Dedifferentiated amniotic fluid mesenchymal stem cell (primary cell): ENCODE data around the gene TRIO.

ENCODE experiments used
- DNase-seq: peaks from one replicate; pipeline ENCODE4 v3.0.0-alpha.2; 2016; ENCODE audit errors: extremely low spot score

The TRIO gene

DNA sequence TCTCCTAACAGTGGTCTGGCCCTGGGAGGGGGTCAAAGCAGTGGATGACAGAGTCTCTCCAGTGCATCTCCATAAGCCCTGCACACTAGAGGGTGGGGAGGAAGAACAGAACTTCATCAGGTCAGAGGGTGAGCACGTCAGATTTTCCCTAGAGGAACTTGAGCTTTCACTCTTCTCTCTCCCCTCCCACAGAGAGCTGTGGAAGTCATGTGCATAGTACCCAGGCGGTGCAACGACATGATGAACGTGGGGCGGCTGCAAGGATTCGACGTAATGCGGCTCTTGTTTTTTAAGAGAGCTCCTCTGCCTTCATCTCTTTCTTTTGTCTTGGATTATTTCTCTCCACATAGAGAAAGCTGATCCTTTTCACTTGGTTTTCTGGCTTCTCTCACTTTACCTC is 338.2 kb downstream of the TRIO start:
- DNase-seq = no peak

- DNase-seq = no peak
Measured at GRCh38 chr5:14482085-14482484, 338.9 kb downstream of the TRIO start.

- DNase-seq = no peak
Measured at GRCh38 chr5:14483504-14484157, 340.5 kb downstream of the TRIO start.

DNA sequence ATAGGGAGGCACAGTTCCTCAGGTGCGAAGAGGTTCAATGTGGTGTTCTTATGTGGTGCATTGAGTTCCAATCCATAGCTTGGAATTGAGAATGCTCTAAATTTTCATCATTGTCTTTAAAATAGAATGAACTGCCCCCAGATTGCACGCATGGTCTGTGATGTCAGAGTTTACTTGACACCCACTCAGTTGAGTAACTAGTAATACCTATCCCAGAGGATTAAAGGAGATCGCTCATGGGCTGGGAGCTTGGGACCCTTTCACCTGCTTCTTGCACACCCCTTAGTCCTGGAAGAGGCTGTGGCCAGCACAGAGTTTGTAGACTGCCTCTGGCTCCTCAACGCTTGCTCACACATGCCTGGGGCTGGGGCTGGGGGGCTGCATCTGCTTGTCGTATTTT is 343.3 kb downstream of the TRIO start:
- no peak for DNase-seq

- DNase-seq = no peak
Measured at GRCh38 chr5:14486996-14487896, 344.1 kb downstream of the TRIO start.

- DNase-seq = no peak
Measured at GRCh38 chr5:14487897-14488570, 344.9 kb downstream of the TRIO start.

DNA sequence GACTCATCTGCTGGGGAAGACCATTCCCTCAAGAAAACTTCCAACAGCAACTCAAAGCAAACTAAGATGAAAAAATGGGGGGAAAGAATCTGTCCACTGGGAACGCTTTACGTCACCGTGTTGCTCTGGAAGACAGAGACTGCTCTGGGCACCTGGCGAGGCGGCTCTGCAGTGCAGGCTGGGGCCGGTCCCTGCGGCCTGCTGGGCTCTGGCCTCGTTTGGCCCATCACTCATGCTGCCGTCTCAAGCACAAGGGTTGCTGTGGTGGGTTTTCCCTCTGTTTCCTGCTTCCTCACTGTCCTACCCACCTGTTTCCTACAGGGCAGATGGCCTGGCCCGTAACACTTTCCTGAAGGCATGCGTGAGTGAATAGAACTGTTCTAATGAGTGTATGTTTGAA is 345.6 kb downstream of the TRIO start:
- DNase-seq = no peak

GRCh38 chr5:14489643-14490042 is 346.5 kb downstream of the TRIO start:
- no peak for DNase-seq

- DNase-seq = no peak
Measured at GRCh38 chr5:14490309-14490711, 347.2 kb downstream of the TRIO start.

GRCh38 chr5:14491015-14491915 is 348.1 kb downstream of the TRIO start:
- no peak for DNase-seq

DNA sequence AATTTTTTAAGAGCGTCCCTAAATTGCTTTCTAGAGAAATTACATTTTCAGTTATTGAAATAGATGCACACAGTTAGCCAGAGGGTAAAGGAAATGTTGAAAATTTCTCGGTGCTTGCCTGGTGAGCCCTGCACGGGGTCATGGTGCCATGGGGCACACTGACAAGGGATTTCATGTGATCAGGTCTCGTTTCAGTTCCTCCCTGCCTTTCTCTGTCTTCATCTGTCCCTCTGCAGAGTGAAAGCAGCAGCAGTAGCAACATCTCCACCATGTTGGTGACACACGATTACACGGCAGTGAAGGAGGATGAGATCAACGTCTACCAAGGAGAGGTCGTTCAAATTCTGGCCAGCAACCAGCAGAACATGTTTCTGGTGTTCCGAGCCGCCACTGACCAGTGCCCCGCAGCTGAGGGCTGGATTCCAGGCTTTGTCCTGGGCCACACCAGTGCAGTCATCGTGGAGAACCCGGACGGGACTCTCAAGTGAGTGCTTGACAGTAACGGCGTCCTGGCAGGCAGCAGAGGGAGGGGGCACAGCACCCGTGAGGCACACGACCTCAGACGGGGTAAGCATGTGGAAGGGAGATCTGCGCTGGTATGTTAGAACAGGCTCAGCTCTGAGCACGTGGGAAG is 349.3 kb downstream of the TRIO start:
- no peak for DNase-seq

GRCh38 chr5:14495301-14495700 is 352.2 kb downstream of the TRIO start:
- no peak for DNase-seq

DNA sequence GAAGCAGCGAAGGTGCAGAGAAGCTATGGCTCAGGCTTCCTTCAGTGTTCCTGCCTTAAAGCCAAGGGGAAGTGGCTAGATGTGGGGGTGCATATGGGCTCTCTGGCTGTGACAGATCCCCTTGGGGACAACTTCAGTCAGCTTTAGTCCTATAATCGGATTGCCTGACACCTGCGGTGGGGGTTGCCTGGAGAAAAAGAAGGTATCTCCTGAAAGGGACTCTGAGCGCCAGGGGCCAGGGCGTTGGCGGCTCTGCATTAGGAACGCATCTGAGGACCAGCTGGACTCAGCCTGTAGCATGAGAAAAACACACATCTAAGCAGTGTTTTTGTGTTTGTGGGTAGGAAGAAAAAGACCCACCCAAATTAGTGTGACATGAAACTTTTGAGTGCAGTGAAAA is 354.2 kb downstream of the TRIO start:
- no peak for DNase-seq

DNA sequence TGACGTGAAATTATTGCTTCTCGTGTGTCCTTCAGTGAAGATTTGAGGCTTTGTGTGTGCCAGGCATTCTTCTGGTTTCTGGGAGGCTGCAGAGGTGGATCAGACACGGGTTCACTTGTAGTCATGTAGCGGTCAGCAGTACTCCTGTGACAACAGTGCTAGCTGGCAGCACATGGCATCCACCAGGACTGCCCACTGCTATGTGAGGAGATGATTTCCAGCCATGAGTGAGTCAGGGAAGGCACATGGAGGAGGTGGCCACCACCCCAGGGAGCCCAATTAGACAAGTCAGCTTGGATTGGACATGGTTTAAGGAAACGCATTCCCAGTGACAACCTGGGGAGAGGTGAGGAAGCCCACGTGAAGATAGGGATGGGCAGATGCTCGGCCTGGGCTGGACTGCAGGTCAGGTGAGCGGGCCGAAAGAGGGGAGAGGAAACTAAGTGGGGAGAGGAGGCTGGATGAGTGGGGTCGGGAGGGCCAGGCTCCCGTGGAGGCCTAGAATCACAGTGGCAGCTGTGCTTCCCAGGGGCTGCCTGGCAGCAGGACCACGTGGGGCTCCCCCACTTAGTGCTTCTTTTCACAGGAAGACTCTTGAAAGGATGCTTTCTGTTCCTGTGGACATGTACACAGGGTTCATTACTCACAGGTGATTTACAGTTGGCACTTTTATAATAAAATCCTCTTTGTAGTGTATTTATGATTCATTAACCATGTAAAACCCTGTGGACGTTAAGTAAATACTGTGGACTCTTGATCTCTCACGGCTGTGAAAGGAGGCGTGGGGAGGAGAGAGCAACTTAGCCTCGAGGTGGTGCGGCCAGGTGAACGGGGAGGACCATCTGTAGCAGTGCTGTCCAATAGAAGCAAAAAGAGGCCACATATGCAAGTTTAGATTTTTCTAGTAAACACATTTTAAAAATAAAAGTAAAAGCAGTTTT is 358.5 kb downstream of the TRIO start:
- DNase-seq = no peak

- DNase-seq = no peak
Measured at GRCh38 chr5:14502294-14502690, 359.1 kb downstream of the TRIO start.

GRCh38 chr5:14503017-14503680 is 360.0 kb downstream of the TRIO start:
- no peak for DNase-seq

DNA sequence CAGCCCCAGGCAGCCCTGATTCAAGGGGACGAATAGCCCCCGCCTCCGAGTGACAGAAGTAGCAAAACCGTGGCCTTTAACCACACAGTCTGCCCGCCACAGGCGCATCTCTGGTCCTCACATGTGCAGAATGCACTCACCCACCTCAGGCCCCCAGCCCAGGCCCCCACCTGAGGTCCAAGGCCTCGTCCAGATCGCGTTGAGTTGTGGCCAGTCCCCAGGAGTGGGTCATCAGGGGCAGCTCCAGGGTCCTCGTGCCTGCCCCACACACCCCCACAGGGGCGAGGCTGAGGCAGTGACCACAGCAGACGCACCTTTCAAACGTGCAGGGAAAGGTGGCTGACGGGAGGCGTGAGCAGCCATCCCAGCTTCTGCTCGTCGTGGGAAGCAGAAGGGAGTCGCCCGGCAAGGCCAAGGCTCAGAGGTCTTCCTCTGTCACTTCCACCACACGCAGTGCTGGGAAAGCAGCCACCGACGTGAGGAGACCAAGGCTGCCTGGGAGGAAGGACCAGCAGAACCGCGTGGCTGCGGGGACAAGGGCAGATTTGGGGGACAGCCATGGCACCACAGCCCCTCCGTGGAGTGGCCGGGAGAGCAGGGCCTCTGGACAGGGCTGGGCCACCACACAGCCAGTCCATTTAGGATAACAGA is 360.7 kb downstream of the TRIO start:
- DNase-seq = no peak

- DNase-seq = no peak
Measured at GRCh38 chr5:14504332-14504727, 361.2 kb downstream of the TRIO start.

GRCh38 chr5:14504816-14505215 is 361.7 kb downstream of the TRIO start:
- DNase-seq = no peak
